Measurements from ENCODE around the gene FOXE3. TPM values are rescaled to one million over a fixed set of nuclear protein-coding genes. Genes with fewer than 3 reads are reported as not detected.

Gene FOXE3
- total RNA-seq, 1 experiment from 2014 or later = 0.15 TPM

DNA sequence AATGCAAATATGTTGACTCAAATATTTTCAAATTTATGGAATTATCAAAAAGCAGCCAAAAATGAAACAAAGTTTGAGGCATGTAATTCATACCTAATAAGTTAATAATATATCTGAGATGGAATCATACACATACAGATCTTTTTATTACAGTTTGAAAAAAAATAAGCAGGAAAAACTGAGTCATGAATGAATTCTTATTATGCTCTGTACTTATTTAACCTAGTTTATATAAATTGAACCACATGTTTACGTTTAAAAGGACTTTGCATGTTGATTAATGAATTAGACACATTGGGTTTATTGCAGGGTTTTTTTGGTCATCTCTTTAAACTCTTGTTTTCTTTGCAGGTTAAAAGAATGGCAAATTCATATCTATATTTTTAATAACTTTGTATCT, 41.6 kb upstream of the FOXE3 start:
- Histone ChIP-seq H3K56ac (ENCODE audit: insufficient read length, low read depth, low read length) (no peak overlapping the region), H2BK20ac (ENCODE audit: low read depth, low read length, poor library complexity, severe bottlenecking) (no peak overlapping the region), H3K9me3 (ENCODE audit: control insufficient read depth, low read depth, low read length) (no peaks in the 10 kb centered on the region), H3K9ac (ENCODE audit: extremely low read depth, insufficient read length, low read length) (no peak overlapping the region), H2BK5ac (ENCODE audit: insufficient read length, low read length) (no peak overlapping the region), H4K5ac (ENCODE audit: insufficient read length, low read depth, low read length) (no peak overlapping the region), H4K8ac (replicated peaks; ENCODE audit: insufficient read length, low read depth, low read length) (no peak overlapping the region), H4K91ac (ENCODE audit: insufficient read length, low read depth, low read length) (no peak overlapping the region), H3K79me2 (ENCODE audit: insufficient read depth, low read length) (no peaks in the 10 kb centered on the region), H3K27ac (ENCODE audit: insufficient read length, low read depth, low read length) (no peak overlapping the region), H3K4me2 (ENCODE audit: insufficient read depth, insufficient read length, low read length) (no peak overlapping the region), H4K20me1 (ENCODE audit: control insufficient read depth, insufficient read depth, insufficient read length) (no peaks in the 10 kb centered on the region), H2BK12ac (ENCODE audit: insufficient read length, low read depth, low read length) (no peak overlapping the region), H2BK120ac (ENCODE audit: low read depth, low read length, poor library complexity, severe bottlenecking) (no peak overlapping the region), H2AK5ac (ENCODE audit: insufficient read length, low read length) (no peak overlapping the region), H3K23ac (ENCODE audit: insufficient read length, low read depth, low read length) (no peak overlapping the region), H3K14ac (ENCODE audit: insufficient read depth, low read length) (no peak overlapping the region), H3K18ac (ENCODE audit: insufficient read length, low read depth, low read length) (no peak overlapping the region), H3T11ph (ENCODE audit: low read length) (no peak overlapping the region), H3K27me3 (ENCODE audit: insufficient read depth, low read length) (no peaks in the 10 kb centered on the region), H3K23me2 (ENCODE audit: insufficient read length, low read depth, low read length, poor library complexity, severe bottlenecking) (no peaks in the 10 kb centered on the region), H3K4me1 (ENCODE audit: insufficient read depth, low read length) (no peaks in the 10 kb centered on the region; the same call in 1 of the 2 replicates), H2AFZ (ENCODE audit: low read length) (no peak overlapping the region), H3K4ac (ENCODE audit: low read depth, low read length) (no peak overlapping the region), H3K79me1 (ENCODE audit: insufficient read depth, low read depth, low read length, poor library complexity, severe bottlenecking) (no peaks in the 10 kb centered on the region), H2BK15ac (ENCODE audit: low read depth, low read length) (no peak overlapping the region)
- H3K4me3 Mint-ChIP-seq = no peak overlapping the region
- DNase-seq = no peak
- TF ChIP-seq, protein P1, sequence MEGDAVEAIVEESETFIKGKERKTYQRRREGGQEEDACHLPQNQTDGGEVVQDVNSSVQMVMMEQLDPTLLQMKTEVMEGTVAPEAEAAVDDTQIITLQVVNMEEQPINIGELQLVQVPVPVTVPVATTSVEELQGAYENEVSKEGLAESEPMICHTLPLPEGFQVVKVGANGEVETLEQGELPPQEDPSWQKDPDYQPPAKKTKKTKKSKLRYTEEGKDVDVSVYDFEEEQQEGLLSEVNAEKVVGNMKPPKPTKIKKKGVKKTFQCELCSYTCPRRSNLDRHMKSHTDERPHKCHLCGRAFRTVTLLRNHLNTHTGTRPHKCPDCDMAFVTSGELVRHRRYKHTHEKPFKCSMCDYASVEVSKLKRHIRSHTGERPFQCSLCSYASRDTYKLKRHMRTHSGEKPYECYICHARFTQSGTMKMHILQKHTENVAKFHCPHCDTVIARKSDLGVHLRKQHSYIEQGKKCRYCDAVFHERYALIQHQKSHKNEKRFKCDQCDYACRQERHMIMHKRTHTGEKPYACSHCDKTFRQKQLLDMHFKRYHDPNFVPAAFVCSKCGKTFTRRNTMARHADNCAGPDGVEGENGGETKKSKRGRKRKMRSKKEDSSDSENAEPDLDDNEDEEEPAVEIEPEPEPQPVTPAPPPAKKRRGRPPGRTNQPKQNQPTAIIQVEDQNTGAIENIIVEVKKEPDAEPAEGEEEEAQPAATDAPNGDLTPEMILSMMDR (conservative IDR thresholded peaks at IDR 0.05) = no peak
- no peaks in the 10 kb centered on the region for H3K9me3 Mint-ChIP-seq
- H3K27ac Mint-ChIP-seq = no peak overlapping the region
- peaks cover 9 to 11% of the 10 kb centered on the region in 2 experiments for H3K4me1 Mint-ChIP-seq
- peaks cover 3 to 27% (median 15%) of the 10 kb centered on the region in 3 experiments; a peak in 5 of 7 replicates for H3K36me3 Mint-ChIP-seq (ENCODE audit: insufficient read depth in 1 of 3, low read depth in 3 of 3)
- no peaks in the 10 kb centered on the region for H3K27me3 Mint-ChIP-seq (ENCODE audit: low read depth)
- no CpG with 5 or more reads among the region's 1 CpG for WGBS (ENCODE audit: extremely low coverage, insufficient read length, low lambda C conversion rate)
